A549 treated with RU486 at 1 μM for 4 hours (cell line): ENCODE data around the gene TMED10. TPM values are rescaled to one million over a fixed set of nuclear protein-coding genes. Genes with fewer than 3 reads are reported as not detected.

ENCODE experiments used
- total RNA-seq: library from RNA; stranded (reverse); fragments of 200-300 nt; extraction: Qiagen RNA extraction; gene quantifications from 5 replicates; pipeline ENCODE4 v1.2.3, GENCODE V29; 2022; ENCODE audit warnings: low read depth

The TMED10 gene
- total RNA-seq = 253 to 294 TPM (median 266 TPM) in 5 replicates

DNA sequence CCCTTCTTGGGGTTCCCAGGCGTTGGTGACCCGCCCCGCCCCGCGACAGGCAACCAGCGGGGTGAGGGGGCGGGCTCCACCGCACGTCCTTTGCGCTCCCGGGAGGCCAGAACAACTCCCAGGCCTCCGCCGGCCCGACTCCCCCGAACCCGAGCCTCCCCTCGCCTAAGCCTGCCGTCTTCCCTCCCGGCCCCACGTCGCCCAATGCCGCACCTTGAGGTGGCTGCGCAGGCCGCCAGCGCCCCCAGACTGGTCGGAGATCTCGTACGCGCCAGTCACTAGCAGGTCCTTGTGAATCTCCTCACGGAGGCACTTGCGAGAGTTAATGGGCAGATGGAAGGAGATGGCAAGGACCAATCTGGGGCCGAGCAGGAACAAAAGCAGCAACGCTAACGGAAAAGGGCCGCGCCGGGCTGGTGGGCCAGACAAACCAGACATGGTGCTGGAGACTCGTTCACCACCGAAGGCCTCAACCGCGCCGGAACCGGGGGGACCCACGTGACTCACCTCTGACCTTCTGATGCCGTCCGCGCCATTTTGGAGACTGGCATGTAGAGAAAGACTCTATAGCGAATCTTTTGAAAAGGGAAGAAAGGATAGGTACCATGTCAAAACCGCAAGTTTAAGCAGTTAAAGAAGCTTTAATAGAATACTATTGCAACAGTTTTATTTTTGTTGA lies at the start of gene TMED10:
TMED10 (minus strand) TSS at position 471 of the 679 bp plus-strand sequence; CDS start at position 438, 33 bp downstream.

GRCh38 chr14:75126679-75127473 lies 49.5 kb downstream of the TMED10 start, which contains the start of gene NEK9:
NEK9 (minus strand) TSS chr14:75127048; CDS start chr14:75126921, 127 bp downstream.

Other genes with a start within 250 kb of the TMED10 start
- 2.4 to 4.1 TPM (median 3.2 TPM) in 5 replicates for gene PGF, start 221.0 kb downstream of the TMED10 start, total RNA-seq
- gene EIF2B2, start 173.7 kb downstream of the TMED10 start, total RNA-seq = 74.4 to 95.7 TPM (median 76.6 TPM) in 5 replicates
- gene MLH3, start 125.1 kb downstream of the TMED10 start, total RNA-seq = 16.8 to 19.2 TPM (median 17.5 TPM) in 5 replicates
- 18.6 to 25.8 TPM (median 23.5 TPM) in 5 replicates for gene ACYP1, start 112.6 kb downstream of the TMED10 start, total RNA-seq
- 3.0 to 4.3 TPM (median 3.3 TPM) in 5 replicates for gene ZC2HC1C, start 107.0 kb downstream of the TMED10 start, total RNA-seq
- gene NEK9, start 49.6 kb downstream of the TMED10 start, total RNA-seq = 23.4 to 37.1 TPM (median 30.2 TPM) in 5 replicates
- gene FOS, start 102.2 kb upstream of the TMED10 start, total RNA-seq = 7.3 to 10.0 TPM (median 8.4 TPM) in 5 replicates